ENCODE results near the gene TMEM132C. TPM values are rescaled to one million over a fixed set of nuclear protein-coding genes. Genes with fewer than 3 reads are reported as not detected.

Gene TMEM132C
- total RNA-seq, 3 donors from 2014 or later (not counting 1 experiment from before 2014, with no cell fraction given) = 0.08 to 0.41 TPM; not detected in 1

DNA sequence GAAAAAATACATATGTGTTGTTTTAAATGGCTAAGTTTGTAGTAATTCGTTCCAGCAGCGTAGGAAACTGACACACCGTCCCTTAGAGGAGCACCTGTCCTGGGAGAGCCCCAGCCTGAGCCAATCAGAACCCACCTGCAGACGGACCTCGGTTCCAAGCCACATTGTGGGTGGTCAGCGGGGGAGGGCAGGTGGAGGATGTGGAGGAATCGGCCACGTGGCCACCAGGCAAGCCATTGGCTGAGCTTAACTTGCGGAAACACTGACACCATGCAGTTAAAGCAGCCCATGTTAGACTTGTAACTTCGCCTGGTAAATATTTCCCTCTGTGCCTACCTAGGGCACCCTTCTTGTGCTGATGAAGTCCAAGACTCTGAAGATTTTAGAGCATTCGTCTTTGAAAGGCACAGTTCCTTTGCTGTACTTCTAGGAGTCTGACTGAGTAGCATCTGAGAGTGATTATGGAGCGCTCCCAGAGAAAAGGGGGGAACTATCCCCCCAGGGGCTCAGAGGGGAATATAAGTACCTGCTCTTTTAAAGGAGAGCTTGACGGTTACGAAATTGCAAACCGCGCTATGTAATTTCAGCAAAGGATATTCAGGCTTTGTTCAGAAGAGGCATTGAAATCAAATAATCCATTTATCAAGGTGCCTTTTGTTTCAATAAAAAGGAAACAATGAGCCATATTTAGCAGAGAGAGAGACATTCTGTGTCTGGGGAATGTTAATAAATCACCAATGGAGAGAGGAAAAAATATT is 135.7 kb downstream of the TMEM132C start:
- H3K4me1 ChIP-seq (ENCODE audit: control insufficient read depth, insufficient read depth, low read length) = no peaks in the 10 kb centered on the region
- intact Hi-C loops (cut with micrococcal nuclease) = no loop called here
- H3K27ac ChIP-seq (ENCODE audit: low read length) = no peak overlapping the region
- H3K27ac Mint-ChIP-seq = no peak overlapping the region
- H3K9me3 Mint-ChIP-seq = peaks cover 0 to 4% of the 10 kb centered on the region in 2 donors
- 72% methylated on average over 16 of the region's 16 CpGs for WGBS (ENCODE audit: insufficient coverage)
- H3K4me3 Mint-ChIP-seq = no peak overlapping the region
- no peak for TF ChIP-seq CTCF (IDR thresholded peaks at IDR 0.05)
- no peak overlapping the region for H3K4me3 ChIP-seq (ENCODE audit: low read length)
- no peaks in the 10 kb centered on the region for H3K36me3 Mint-ChIP-seq
- H3K4me1 Mint-ChIP-seq = no peaks in the 10 kb centered on the region
- H3K27me3 ChIP-seq (ENCODE audit: control insufficient read depth, insufficient read depth, low read length) = no peaks in the 10 kb centered on the region
- ATAC-seq (no peak), DNase-seq (no peak)
- H3K9me3 ChIP-seq (ENCODE audit: control insufficient read depth, insufficient read depth, low read length) = no peaks in the 10 kb centered on the region
- no peaks in the 10 kb centered on the region for H3K36me3 ChIP-seq (ENCODE audit: control insufficient read depth, insufficient read depth, low read length)
- H3K27me3 Mint-ChIP-seq (ENCODE audit: low read depth in 2 of 2) = peaks cover 27 to 43% of the 10 kb centered on the region in 2 donors

DNA sequence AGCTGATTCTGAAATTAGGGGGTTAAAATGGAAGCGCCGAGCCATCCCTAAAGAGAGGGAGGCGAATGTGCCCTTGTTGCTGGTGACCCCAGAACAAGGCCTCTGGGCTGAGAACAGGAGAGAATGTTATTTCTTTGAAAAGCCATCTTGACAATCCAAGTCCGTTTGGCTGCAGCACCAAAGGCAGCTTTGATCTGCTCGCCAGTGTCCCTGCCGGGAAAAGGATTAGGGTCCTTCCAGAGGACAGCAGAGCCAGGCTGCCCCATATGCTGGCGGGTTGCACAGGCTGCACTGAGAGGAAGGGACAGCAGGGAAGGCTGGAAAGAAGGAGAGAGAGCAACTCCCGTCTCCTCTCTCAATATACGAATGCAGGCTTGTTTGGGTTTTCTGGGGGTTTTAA is 141.7 kb downstream of the TMEM132C start:
- TF ChIP-seq CTCF (IDR thresholded peaks at IDR 0.05) = no peak
- H3K27ac ChIP-seq (ENCODE audit: low read length) = no peak overlapping the region
- no peaks in the 10 kb centered on the region for H3K9me3 ChIP-seq (ENCODE audit: control insufficient read depth, insufficient read depth, low read length)
- intact Hi-C loops (cut with micrococcal nuclease) = no loop called here
- Mint-ChIP-seq H3K27me3 (ENCODE audit: low read depth in 2 of 2) (peaks cover 37 to 45% of the 10 kb centered on the region in 2 donors), H3K4me3 (no peak overlapping the region), H3K9me3 (peaks cover 0 to 4% of the 10 kb centered on the region in 2 donors), H3K27ac (no peak overlapping the region), H3K36me3 (no peaks in the 10 kb centered on the region), H3K4me1 (no peaks in the 10 kb centered on the region)
- WGBS (ENCODE audit: insufficient coverage) = 60% methylated on average over 9 of the region's 9 CpGs
- ATAC-seq = no peak
- H3K4me1 ChIP-seq (ENCODE audit: control insufficient read depth, insufficient read depth, low read length) = no peaks in the 10 kb centered on the region
- DNase-seq = no peak
- no peak overlapping the region for H3K4me3 ChIP-seq (ENCODE audit: low read length)
- H3K27me3 ChIP-seq (ENCODE audit: control insufficient read depth, insufficient read depth, low read length) = no peaks in the 10 kb centered on the region
- H3K36me3 ChIP-seq (ENCODE audit: control insufficient read depth, insufficient read depth, low read length) = no peaks in the 10 kb centered on the region

- 89% methylated on average over 27 of the region's 27 CpGs for WGBS (ENCODE audit: insufficient coverage)
- H3K27ac ChIP-seq (ENCODE audit: low read length) = no peak overlapping the region
- no peaks in the 10 kb centered on the region for H3K4me1 ChIP-seq (ENCODE audit: control insufficient read depth, insufficient read depth, low read length)
- Mint-ChIP-seq H3K4me3 (no peak overlapping the region), H3K4me1 (no peaks in the 10 kb centered on the region), H3K9me3 (no peaks in the 10 kb centered on the region), H3K36me3 (no peaks in the 10 kb centered on the region), H3K27ac (no peak overlapping the region), H3K27me3 (ENCODE audit: low read depth in 2 of 2) (peaks cover 13 to 18% of the 10 kb centered on the region in 2 donors)
- H3K27me3 ChIP-seq (ENCODE audit: control insufficient read depth, insufficient read depth, low read length) = no peaks in the 10 kb centered on the region
- H3K36me3 ChIP-seq (ENCODE audit: control insufficient read depth, insufficient read depth, low read length) = no peaks in the 10 kb centered on the region
- no peak for DNase-seq
- TF ChIP-seq CTCF (IDR thresholded peaks at IDR 0.05) = no peak
- no peak overlapping the region for H3K4me3 ChIP-seq (ENCODE audit: low read length)
- intact Hi-C loops (cut with micrococcal nuclease) = no loop called here
- ATAC-seq = no peak
- H3K9me3 ChIP-seq (ENCODE audit: control insufficient read depth, insufficient read depth, low read length) = no peaks in the 10 kb centered on the region
Measured at GRCh38 chr12:128415036-128415560, 148.1 kb downstream of the TMEM132C start.

Data from natural killer cell (primary cell).